GM21526 (cell line): ENCODE measurements around the gene SIRT3.
"Not testable (repeated sequence)": the region's sequence is repeated elsewhere in the genome, so short reads cannot be mapped to it uniquely, and the experiment has no call there.

ENCODE experiments used
- ATAC-seq: cut with Tn5 transposase; IDR thresholded peaks from one replicate; pipeline ENCODE4 v1.9.1; 2021; ENCODE audit warnings: moderate library complexity; ENCODE audit not compliant: unreplicated experiment, low FRiP score

Gene SIRT3

DNA sequence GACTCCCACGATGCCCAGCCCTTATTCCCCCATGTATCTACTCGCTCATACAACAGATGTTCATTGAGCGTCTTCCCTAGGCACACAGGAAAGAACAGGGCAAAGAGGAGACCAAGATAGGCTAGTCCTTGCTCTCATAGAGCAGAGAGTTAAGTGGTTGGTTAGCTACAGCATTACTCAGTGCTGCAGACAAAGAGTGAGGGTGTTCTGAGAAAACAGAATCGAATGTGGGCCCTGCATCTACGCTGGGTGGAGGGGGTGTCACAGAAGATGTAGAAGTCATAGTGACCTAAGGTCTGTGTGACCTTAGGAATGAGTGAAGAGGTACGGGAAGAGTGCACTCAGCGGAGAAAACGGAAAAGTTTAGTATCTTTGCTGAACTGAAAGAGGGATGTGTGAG, 12.9 kb upstream of the SIRT3 start:
- no peak for ATAC-seq

DNA sequence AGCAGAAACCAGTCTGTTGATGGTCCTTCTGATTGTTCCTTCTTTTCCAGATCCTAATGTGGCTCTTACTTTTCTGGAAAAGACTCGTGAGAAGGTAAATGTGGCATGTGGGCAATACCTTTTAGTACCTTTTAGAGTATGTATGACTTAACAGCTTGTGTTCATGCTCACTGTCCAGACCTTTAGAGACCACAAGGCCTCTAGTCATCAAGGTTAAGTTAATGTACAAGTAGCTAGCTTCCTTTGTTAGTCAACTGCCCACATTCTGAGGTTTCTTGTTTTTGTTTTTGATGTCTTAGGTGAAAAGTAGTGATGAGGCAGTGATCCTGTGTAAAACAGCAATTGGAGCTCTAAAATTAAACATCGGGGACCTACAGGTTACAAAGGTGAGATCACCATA, 8.2 kb upstream of the SIRT3 start:
- ATAC-seq: no peak

DNA sequence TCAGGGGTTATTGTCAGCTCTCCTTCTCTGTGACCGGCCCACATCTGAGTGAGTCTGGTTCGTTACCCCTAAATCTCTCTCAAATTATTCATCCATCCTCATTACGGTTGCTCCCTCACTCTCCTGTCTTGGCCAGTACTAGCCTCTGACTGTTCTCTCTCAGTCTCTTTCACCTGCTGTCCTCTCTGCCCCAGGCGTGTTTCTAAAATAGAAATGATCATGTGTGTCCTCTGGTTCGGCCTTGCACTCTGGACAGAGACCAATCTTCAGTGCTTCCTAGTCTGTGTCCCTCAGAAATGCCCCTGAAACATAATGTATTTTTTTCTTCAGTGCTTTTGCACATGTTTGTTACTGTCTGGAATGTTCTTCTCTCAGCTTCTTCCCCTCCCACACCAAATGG, 5.5 kb upstream of the SIRT3 start:
- no peak for ATAC-seq

DNA sequence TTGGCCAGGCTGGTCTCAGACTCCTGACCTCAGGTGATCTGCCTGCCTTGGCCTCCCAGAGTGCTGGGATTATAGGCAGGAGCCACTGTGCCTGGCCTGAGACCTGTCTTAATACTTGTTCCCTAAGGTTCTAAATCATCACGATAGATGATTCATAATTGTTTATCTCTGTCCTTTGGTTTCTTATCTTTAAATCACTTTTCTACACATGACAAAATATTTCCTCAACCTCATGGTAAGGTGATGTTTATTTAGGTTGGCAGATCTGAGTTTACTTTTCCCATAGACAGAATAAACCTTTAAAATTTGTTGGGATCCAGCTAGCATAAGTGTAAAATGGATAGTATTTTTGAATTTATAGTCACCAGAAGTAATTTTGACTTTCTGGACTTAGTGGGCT, 4.2 kb upstream of the SIRT3 start:
- no peak for ATAC-seq

DNA sequence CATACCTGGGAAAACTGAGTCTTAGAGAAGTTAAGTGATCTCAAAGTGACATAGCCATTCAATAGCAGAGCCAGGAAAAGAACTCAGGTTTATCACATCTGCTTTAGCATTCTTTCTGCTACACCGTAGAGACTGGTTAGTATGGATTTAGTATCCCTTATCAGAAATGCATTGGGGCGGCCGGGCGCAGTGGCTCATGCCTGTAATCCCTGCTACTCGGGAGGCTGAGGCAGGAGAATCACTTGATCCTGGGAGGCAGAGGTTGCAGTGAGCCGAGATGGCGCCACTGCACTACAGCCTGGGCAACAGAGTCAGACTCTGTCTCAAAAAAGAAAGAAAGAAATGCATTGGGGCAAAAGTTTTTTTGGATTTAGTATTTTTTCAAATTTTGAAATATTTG, 2.2 kb upstream of the SIRT3 start:
- not testable (repeated sequence) for ATAC-seq

DNA sequence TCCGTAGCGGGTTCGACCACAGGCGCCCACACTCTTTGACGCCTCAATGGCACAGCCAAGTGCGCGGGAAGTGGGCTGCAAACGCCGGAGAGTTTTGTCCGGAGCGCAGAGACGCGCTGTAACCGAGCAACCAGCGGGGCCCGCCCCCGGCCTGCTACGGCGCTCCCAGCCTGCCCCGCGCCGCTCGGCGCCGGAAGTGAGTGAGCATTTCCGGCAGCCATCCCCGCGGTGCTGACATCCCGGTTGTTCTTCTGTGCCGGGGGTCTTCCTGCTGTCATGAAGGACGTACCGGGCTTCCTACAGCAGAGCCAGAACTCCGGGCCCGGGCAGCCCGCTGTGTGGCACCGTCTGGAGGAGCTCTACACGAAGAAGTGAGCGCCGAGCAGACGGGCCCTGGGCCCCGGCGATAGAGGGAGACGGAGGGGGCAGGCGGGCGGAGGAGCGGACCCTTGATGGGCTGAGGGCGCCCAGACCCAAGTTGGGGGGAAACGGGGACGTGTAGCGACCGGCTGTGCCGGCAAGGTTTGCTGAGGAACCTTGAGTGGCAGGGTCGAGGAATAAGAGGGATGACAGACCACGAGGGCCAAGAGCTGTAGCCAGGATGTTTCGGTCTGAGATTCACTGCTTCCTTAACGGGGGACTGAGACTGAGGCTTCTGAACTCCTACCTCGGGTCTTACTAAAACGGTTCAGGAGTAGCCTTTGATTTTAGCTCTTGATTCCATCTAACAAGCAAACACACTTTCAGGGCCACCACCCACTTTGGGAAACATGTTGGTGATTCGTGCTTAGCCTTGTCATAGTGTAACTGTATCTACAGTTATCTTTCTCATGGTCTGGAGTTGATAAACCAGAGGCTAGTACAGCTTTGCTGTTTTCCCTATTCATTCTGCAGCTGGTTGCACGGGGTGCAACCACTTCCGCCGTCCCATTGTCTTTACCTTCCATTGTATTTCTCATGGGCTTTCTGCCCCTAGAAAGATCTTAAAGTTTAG, 929 bp upstream of the SIRT3 start, which contains the start of gene PSMD13:
Gene PSMD13 (plus strand): TSS at position 203 of the 994 bp plus-strand sequence. CDS start 74 bp downstream, at position 277.
- peak; percentile 63 for ATAC-seq

DNA sequence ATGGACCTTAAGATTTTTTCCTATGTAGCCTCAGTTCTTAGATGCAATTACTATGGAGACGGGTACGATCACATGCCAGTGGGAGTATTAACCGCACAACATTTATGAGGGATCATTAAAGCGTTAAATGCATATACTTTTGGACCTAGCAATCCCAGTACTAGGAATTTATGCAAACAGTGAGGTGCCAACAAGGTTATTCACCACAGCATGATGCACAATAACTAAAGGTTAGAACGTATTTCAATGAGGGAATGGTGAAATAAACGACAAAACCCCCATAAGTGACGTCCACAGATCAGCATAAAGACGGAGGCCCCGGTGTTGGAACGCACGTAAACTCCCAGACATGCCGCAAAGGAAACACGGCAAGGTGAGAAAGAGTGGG, 539 bp downstream of the SIRT3 start:
- ATAC-seq: peak; percentile 17

DNA sequence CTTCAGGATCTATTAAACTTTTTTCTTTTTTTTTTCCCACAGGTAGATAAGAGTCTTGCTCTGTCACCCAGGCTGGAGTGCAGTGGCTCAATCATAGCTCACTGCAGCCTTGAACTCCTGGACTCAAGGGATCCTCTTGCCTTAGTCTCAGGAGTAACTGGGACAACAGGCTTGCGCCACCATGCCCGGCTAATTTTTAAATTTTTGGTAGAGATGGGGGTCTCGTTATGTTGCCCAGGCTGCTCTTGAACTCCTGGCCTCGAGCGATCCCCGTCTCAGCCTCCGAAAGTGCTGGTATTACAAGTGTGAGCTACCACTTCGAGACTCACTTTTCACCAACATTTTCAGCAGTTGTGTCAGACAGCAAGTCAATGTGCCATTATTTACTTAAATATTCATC, 962 bp downstream of the SIRT3 start:
- ATAC-seq: no peak

DNA sequence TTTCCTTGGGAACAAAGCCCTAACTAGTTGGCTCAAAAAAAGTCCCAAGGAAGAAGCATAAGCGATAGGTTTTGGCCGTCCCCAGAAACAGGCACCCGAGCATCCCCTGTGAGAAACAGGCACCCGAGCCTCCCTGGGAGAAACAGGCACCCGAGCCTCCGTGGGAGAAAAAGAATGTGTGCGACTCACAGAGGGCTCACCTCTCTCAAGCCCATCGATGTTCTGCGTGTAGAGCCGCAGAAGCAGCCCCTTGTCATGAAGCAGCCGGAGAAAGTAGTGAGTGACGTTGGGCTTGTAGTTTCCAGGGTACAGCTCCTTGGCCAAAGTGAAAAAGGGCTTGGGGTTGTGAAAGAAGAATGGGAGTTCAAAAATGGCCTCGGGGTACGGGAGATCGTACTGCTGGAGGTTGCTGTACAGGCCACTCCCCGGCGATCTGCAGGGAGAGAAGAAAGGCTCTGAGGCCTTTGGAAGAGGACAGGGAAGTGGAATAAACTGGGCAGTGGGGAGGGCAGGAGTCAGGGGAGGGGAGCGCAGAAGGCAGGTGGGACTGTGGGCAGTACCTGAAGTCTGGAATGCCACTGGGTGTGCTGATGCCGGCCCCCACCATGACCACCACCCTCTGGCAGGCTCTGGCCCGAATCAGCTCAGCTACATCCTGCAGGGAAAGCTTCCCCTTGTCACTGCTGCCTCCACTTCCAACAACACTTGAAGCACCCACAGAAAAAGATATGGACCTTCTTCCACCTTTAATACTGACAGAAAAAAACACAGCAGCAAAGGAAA, 3.2 kb downstream of the SIRT3 start:
- ATAC-seq: no peak

DNA sequence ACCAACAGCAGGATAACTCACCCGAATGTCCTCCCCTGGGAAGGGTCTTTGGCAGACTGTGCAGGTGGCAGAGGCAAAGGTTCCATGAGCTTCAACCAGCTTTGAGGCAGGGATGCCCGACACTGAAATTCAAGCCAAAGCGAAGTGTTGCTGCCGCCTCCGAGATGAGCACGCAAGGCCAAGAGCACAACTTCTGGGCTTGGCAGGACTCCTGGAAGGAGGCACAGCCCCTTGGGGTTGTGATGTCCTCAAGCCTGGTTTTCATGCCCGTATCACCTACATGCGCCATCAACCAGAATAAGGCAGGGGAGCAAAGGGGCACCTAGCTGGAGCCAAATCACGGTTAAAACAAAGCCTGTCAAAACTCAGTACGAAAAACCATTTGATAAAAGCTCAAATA, 5.7 kb downstream of the SIRT3 start:
- ATAC-seq: no peak

DNA sequence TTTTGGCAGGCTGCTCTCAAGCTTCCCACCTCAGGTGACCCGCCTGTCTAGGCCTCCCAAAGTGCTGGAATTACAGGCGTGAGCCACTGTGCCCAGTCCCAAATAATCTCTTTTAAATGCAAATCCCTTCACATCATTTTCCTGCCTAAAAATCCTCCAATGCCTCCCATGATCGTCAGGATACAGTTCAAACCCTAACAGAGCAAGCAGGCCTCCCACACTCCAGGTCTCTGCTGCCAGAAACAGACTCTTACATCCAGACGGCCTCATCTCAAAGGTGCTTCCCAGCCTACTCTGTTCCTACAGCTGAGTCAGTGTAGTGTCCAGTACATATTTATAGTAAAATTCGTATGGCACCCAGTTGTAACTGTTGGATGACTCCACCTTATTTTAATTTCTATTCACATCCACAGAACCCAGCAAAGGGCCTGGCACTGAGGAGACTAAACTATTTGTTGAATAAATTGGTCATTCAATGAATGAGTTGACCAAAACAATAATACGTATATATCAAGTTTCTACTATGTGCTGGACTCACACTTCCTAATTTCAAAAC, 8.2 kb downstream of the SIRT3 start:
- ATAC-seq: no peak

DNA sequence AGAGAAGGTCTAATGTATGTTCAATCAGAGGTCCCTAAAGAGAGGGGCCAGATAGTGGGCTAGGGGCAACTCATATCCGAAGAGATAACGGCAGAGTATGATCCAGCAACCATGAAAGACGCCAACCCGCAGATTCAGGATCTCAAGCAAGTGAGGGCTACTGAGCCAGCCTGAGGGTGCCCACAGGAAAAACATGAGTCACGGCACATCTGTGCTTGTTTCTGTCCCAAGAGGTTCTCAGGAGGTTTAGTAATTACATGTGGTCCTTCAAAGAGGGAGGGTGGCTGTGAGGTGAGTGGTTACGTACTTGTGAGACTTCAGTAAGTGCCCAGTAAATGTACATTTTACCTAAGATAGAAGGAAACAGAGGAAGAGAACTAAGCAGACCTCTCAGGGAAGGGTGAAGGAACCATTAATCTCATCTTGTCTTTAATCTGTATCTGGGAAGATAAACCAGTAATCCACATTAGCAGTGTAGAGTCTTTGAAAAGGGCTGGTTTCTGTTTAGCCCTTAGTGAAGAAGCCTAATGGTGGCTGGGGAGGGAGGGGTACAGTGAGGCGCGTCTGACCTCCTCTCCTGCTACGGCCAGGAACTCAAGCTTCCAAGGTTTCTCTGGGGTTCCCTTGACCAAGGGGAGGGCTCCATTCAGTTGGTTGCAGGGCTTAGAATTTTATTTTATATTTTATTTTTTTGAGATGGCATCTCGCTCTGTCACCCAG, 10.2 kb downstream of the SIRT3 start:
- ATAC-seq: no peak

DNA sequence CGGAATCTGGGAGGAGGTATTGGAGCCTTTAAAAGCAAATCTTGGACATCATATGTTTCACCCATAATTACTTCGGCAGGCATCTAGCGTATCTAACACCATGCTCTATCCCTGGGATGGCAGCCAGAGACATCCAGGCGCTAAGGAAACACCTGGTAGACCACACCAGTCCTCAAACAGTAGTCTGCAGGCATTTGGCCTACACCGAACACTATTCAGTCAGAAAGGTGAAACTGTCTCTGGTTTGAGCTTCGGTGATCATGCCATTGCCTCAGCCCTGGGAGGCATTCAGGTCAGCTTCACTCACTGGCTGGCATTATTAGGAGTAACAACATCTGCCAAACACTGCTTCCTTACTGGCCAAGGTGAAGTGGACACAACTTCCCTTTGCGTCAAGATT, 11.7 kb downstream of the SIRT3 start:
- no peak for ATAC-seq

DNA sequence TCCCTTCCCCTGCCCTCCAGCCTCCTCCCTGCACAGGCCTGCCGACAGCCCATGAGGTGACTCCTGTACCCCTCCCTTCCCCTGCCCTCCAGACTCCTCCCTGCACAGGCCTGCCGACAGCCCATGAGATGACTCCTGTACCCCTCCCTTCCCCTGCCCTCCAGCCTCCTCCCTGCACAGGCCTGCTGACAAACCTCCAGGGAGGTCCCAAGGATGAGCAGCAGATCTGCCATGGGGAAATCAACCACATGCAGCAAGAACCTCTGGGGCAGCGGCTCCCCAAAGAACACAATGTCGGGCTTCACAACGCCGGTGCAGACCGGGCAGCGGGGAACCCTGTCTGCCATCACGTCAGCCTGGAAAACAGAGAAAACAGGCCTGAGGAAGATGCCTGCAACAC, 12.3 kb downstream of the SIRT3 start:
- ATAC-seq: no peak

DNA sequence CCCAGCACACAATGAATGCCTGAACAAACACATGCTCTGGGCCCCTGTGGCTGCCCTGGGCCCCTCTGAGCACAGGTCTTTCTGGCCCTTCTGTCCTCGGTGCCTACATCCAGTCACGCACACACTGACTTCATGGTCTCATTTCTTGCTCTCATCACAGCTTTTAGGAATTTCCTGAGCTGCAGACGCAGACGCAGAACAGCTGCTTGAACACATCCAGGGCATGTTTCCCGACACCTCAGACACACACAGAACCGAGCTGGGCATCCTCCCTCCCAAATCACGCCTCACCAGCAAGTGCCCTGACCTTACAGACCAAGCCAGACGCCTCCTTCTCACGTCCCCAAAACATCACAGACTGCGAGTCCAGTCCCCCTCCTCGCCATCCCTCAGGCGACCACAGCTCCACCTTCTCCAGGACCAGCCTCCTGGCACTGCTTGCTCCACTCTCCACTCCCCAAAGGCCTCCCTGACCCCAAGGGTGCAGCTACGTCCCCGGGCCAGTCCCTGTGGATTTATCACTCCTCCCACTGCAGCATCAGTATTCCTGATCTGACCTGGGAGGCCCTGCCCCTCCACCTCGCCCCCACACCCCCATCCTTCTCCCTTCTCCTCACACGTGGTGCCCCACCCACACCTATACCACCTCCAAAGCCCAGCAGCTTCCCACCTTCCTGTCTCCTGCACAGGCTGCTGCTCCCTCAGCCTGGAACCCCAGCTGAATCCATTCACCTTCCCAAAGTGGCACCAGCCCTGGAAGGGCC, 12.9 kb downstream of the SIRT3 start:
- ATAC-seq: no peak

DNA sequence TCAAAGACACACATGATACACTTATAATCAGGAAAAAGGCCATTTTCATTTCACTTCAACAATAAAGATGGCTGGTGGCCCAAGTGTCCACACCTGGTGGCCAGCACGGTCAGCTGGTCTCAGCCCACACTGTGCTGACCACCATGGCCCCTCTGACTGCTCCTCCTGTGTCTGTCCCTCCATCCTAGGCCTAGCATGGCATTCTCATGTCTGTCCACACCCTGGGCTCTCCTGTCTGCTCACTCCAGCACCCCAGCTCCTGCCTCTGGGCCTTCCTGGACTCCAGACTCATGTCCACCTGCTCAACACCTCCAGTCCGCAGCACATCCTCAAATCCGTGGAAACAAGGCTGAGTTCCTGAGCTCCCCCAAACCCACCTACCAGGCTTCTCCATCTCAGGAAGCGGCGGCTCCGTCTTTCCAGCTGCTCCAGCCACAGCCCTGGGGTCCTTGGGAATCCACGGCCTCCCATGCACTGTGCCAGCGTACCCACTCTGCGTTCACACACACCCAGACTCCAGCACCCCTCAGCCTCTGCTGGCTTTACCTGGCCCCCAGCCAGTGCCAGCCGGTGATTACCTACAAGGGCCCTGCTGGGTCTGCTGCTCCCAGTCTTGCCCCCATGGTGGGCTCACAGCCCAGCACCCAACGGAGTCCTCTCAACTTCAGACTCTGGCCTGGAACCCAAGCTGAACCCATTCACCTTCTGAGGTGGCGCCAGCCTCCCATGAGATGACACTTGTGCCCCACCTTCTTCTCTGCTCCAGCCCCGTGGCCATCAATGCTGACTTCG, 13.9 kb downstream of the SIRT3 start:
- ATAC-seq: no peak

DNA sequence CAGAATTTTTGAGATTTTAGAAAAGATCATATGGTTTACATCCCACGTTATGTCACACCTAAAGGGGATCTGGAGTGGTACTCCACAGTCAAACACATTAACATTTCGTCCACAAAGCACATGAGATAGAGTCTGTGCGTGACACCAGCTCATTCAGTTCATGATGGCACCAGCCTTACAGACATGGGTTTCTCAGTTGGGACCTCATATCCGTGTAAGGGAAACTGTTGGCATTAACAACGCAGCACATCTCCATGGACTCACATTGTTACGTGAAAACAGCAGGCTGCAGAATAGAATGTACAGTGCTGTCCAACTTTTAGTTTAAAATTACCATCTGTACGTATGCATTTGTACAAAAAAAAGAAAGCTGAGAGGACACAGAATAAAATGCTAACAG, 14.6 kb downstream of the SIRT3 start:
- no peak for ATAC-seq

DNA sequence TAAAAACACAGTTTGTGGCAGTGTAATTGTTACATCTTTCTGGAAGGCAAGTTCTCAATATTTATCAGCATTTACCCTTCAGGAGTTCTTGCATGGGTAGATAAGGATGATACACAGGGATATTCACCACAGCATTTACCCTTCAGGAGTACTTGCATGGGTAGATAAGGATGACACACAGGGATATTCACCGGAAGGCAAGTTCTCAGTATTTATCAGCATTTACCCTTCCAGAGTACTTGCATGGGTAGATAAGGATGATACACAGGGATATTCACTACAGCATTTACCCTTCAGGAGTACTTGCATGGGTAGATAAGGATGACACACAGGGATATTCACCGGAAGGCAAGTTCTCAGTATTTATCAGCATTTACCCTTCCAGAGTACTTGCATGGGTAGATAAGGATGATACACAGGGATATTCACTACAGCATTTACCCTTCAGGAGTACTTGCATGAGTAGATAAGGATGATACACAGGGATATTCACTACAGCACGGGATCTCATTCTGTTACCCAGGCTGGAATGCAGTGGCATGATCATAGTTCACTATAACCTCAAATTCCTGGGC, 15.4 kb downstream of the SIRT3 start:
- not testable (repeated sequence) for ATAC-seq
